Adrenal gland (tissue), 5 donors: ENCODE data around the gene TRAF7.

ENCODE experiments used
- CTCF ChIP-seq, 6 experiments: fragments of 450-650 bp in 4 of 6; fragments of 200-600 bp in 2 of 6; sonication (generic) in 1 of 6; IDR thresholded peaks; 1 replicate in 5 of 6; 2 replicates in 1 of 6; pipeline versions ENCODE4 v1.5.1 to v1.8.0; 2016 to 2021; ENCODE audit warnings: antibody characterized with exemption in 6 of 6, mild to moderate bottlenecking in 2 of 6, moderate library complexity in 1 of 6
- POLR2A ChIP-seq, 2 donors: fragments of 450-650 bp; IDR thresholded peaks; one replicate each; pipeline ENCODE4 v1.6.1; 2017; ENCODE audit warnings: antibody characterized with exemption in 2 of 2, mild to moderate bottlenecking in 2 of 2, moderate library complexity in 1 of 2
- donor health status: DM: no; HTN: no; CAD: no.

GRCh38 chr16:2175454-2175853 is 19.9 kb downstream of the TRAF7 start:
- TF ChIP-seq CTCF (IDR thresholded peaks at IDR 0.05) (no peak), POLR2A (IDR thresholded peaks at IDR 0.05) (no peak)
